ENCODE data around the gene CDK5RAP1.

- TF ChIP-seq CTCF (IDR thresholded peaks at IDR 0.05) (no peak), POLR2A (IDR thresholded peaks at IDR 0.05) (no peak), POLR2AphosphoS5 (IDR thresholded peaks at IDR 0.05; ENCODE audit: insufficient read depth in 1 of 2, low read depth in 1 of 2) (no peak)
These were observed 41.7 kb upstream of the CDK5RAP1 start for GRCh38 chr20:33443006-33443511.
